Natural killer cell (primary cell): ENCODE measurements around the gene AOC1. TPM values are rescaled to one million over a fixed set of nuclear protein-coding genes. Genes with fewer than 3 reads are reported as not detected.

ENCODE experiments used
- ATAC-seq, 3 donors: fragments of 150-1000 bp in 2 of 3; fragments of 200-7000 bp in 1 of 3; cut with Tn5 transposase; 1 replicate in 1 of 3; 2 replicates in 2 of 3; pipeline ENCODE4 v1.10.0; 2021; ENCODE audit warnings: mild to moderate bottlenecking in 2 of 3, moderate library complexity in 2 of 3
- DNase-seq, 2 donors: peaks; one replicate each; pipeline versions ENCODE4 v3.0.0 to v3.0.0-alpha.2; 2013 to 2021; ENCODE audit warnings: mixed read lengths in 1 of 2
- H3K27ac ChIP-seq: one replicate; pipeline ENCODE4 v1.5.1; 2013; ENCODE audit warnings: mild to moderate bottlenecking, low read length
- H3K27me3 ChIP-seq: one replicate; pipeline ENCODE4 v1.6.1; 2013; ENCODE audit warnings: low read length; ENCODE audit not compliant: control insufficient read depth, insufficient read depth
- H3K36me3 ChIP-seq: one replicate; pipeline ENCODE4 v1.6.1; 2013; ENCODE audit warnings: low read length; ENCODE audit not compliant: control insufficient read depth, insufficient read depth
- H3K4me1 ChIP-seq: one replicate; pipeline ENCODE4 v1.6.1; 2013; ENCODE audit warnings: low read length; ENCODE audit not compliant: control insufficient read depth, insufficient read depth
- H3K4me3 ChIP-seq: one replicate; pipeline ENCODE4 v1.5.1; 2013; ENCODE audit warnings: low read length
- H3K9me3 ChIP-seq: one replicate; pipeline ENCODE4 v1.6.1; 2013; ENCODE audit warnings: low read length; ENCODE audit not compliant: control insufficient read depth, insufficient read depth
- H3K27ac Mint-ChIP-seq, 2 donors: one replicate each; pipeline ENCODE4 v1.8.0; 2022; ENCODE audit warnings: mild to moderate bottlenecking in 2 of 2, mixed read lengths in 2 of 2, moderate library complexity in 1 of 2
- H3K27me3 Mint-ChIP-seq, 2 donors: one replicate each; pipeline ENCODE4 v1.8.0; 2022; ENCODE audit warnings: low read depth in 2 of 2, mixed read lengths in 2 of 2
- H3K36me3 Mint-ChIP-seq: one replicate; pipeline ENCODE4 v1.8.0; 2022; ENCODE audit warnings: mixed read lengths
- H3K4me1 Mint-ChIP-seq, 2 donors: one replicate each; pipeline ENCODE4 v1.8.0; 2022; ENCODE audit warnings: mixed read lengths in 2 of 2
- H3K4me3 Mint-ChIP-seq: one replicate; pipeline ENCODE4 v1.8.0; 2022; ENCODE audit warnings: mild to moderate bottlenecking, moderate library complexity, mixed read lengths
- H3K9me3 Mint-ChIP-seq, 2 donors: one replicate each; pipeline ENCODE4 v1.8.0; 2022; ENCODE audit warnings: mixed read lengths in 2 of 2
- WGBS: methylation state at CpG from one replicate; pipeline ENCODE4 v1.1.7; 2013; ENCODE audit warnings: missing lambda C conversion rate; ENCODE audit not compliant: insufficient coverage; 5-methylcytosine and 5-hydroxymethylcytosine counted together
- intact Hi-C: fragments of 100-400 bp; cut with micrococcal nuclease; formaldehyde crosslinking; loops from one replicate; pipeline ENCODE4 v1.14.2; 2022
- total RNA-seq, 4 donors: library from RNA; stranded (reverse); fragments of 120-200 nt in 1 of 4; gene quantifications; one replicate each; pipeline versions ENCODE4 v1.2.3 to v1.2.4, GENCODE V29; 2013 to 2022
- TF ChIP-seq, protein P1 (sequence below): fragments of 200-600 bp; IDR thresholded peaks from one replicate; pipeline ENCODE4 v1.8.0; 2022; ENCODE audit warnings: antibody characterized with exemption

AOC1 gene
- total RNA-seq, 3 donors from 2014 or later (not counting 1 experiment from before 2014, with no cell fraction given), result not detected

- Histone ChIP-seq H3K4me3 (no peak overlapping the region), H3K36me3 (no peaks in the 10 kb centered on the region), H3K27me3 (no peaks in the 10 kb centered on the region), H3K9me3 (no peaks in the 10 kb centered on the region), H3K27ac (no peak overlapping the region), H3K4me1 (no peaks in the 10 kb centered on the region)
- Mint-ChIP-seq H3K27me3 (peaks cover 13 to 28% of the 10 kb centered on the region in 2 donors), H3K4me1 (no peaks in the 10 kb centered on the region), H3K9me3 (no peaks in the 10 kb centered on the region), H3K4me3 (no peak overlapping the region), H3K27ac (no peak overlapping the region), H3K36me3 (no peaks in the 10 kb centered on the region)
- no peak for DNase-seq
- TF ChIP-seq, protein P1, sequence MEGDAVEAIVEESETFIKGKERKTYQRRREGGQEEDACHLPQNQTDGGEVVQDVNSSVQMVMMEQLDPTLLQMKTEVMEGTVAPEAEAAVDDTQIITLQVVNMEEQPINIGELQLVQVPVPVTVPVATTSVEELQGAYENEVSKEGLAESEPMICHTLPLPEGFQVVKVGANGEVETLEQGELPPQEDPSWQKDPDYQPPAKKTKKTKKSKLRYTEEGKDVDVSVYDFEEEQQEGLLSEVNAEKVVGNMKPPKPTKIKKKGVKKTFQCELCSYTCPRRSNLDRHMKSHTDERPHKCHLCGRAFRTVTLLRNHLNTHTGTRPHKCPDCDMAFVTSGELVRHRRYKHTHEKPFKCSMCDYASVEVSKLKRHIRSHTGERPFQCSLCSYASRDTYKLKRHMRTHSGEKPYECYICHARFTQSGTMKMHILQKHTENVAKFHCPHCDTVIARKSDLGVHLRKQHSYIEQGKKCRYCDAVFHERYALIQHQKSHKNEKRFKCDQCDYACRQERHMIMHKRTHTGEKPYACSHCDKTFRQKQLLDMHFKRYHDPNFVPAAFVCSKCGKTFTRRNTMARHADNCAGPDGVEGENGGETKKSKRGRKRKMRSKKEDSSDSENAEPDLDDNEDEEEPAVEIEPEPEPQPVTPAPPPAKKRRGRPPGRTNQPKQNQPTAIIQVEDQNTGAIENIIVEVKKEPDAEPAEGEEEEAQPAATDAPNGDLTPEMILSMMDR, result no peak
- intact Hi-C loops, result no loop called here
- WGBS, result 90% methylated on average over 3 of the region's 6 CpGs
- ATAC-seq, result no peak
These were observed 10.0 kb downstream of the AOC1 start for GRCh38 chr7:150862356-150862755.

DNA sequence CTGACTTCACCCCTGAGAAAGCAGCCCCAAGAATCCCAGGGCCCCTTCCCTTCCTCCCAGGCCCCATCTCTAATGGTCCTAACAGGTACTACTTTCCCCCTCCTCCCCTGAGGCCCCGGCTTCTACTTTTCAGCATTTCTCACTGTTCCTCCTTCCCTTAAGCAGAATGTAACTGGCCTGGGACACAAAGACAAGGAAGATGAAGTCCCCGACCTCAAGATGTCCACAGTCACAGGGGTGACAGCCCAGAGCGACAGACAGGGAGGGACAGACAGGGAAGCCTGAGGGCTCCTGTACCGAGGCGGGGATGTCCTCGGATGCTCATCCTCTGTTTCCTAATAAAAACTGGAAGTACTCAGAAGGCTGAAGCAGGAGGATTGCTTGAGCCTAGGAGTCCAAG lies 11.6 kb downstream of the AOC1 start:
- DNase-seq, result no peak
- no peaks in the 10 kb centered on the region for H3K9me3 ChIP-seq
- Mint-ChIP-seq H3K9me3 (no peaks in the 10 kb centered on the region), H3K36me3 (no peaks in the 10 kb centered on the region), H3K4me1 (no peaks in the 10 kb centered on the region), H3K27me3 (peaks cover 27 to 44% of the 10 kb centered on the region in 2 donors), H3K27ac (no peak overlapping the region), H3K4me3 (no peak overlapping the region)
- no peaks in the 10 kb centered on the region for H3K27me3 ChIP-seq
- 91% methylated on average over 6 of the region's 6 CpGs for WGBS
- no peaks in the 10 kb centered on the region for H3K4me1 ChIP-seq
- intact Hi-C loops, result no loop called here
- H3K27ac ChIP-seq, result no peak overlapping the region
- TF ChIP-seq, protein P1, result no peak
- ATAC-seq, result no peak
- H3K36me3 ChIP-seq, result no peaks in the 10 kb centered on the region
- no peak overlapping the region for H3K4me3 ChIP-seq

GRCh38 chr7:150866932-150867564 lies 14.7 kb downstream of the AOC1 start:
- Histone ChIP-seq H3K27me3 (peaks cover 5% of the 10 kb centered on the region), H3K36me3 (no peaks in the 10 kb centered on the region), H3K4me3 (no peak overlapping the region), H3K9me3 (no peaks in the 10 kb centered on the region), H3K4me1 (no peaks in the 10 kb centered on the region), H3K27ac (no peak overlapping the region)
- TF ChIP-seq, protein P1, result no peak
- Mint-ChIP-seq H3K27ac (no peak overlapping the region), H3K4me1 (no peaks in the 10 kb centered on the region), H3K9me3 (no peaks in the 10 kb centered on the region), H3K36me3 (no peaks in the 10 kb centered on the region), H3K4me3 (no peak overlapping the region), H3K27me3 (peaks cover 29 to 64% of the 10 kb centered on the region in 2 donors)
- DNase-seq, result no peak
- WGBS, result 58% methylated on average over 4 of the region's 4 CpGs
- intact Hi-C loops, result no loop called here
- no peak for ATAC-seq

DNA sequence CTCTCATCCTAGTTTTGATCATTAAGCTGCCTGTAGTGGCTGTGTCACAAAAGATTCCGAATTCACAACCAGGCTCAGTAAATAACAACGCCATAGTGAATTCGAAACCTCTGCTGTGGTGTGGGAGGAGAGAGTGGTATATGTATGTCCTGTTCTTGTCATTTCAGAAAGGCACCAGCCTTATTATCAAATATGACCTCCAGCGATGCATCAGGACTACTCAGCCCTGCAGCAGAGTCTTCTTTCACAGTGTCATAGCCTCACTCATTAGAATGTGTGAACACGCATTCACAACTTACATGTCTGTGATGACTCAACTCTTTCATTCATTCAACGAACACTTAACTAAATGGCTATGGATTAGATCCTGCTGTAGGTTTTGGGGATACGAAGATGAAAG lies 15.3 kb downstream of the AOC1 start:
- WGBS, result 89% methylated on average over 6 of the region's 7 CpGs
- TF ChIP-seq, protein P1, result no peak
- Mint-ChIP-seq H3K27ac (no peak overlapping the region), H3K4me3 (no peak overlapping the region), H3K9me3 (no peaks in the 10 kb centered on the region), H3K4me1 (no peaks in the 10 kb centered on the region), H3K27me3 (peaks cover 27 to 68% of the 10 kb centered on the region in 2 donors), H3K36me3 (no peaks in the 10 kb centered on the region)
- no peak for DNase-seq
- Histone ChIP-seq H3K27ac (no peak overlapping the region), H3K36me3 (no peaks in the 10 kb centered on the region), H3K27me3 (peaks cover 5% of the 10 kb centered on the region), H3K4me1 (no peaks in the 10 kb centered on the region), H3K4me3 (no peak overlapping the region), H3K9me3 (no peaks in the 10 kb centered on the region)
- no peak for ATAC-seq
- intact Hi-C loops, result no loop called here
